Mammary microvascular endothelial cell (primary cell): Measurements from ENCODE around the gene SMTNL2. TPM values are rescaled to one million over a fixed set of nuclear protein-coding genes. Genes with fewer than 3 reads are reported as not detected.

Experiments used
- total RNA-seq: library from RNA; depleted of rRNA; stranded (reverse); fragments of >200 nt; gene quantifications from 2 replicates; pipeline ENCODE4 v1.2.3, GENCODE V29; 2015

Gene SMTNL2
- 0.20 TPM in 1 of 2 replicates, not detected in the other for total RNA-seq

GRCh38 chr17:4584101-4584916 lies at the start of gene SMTNL2:
TSS of gene SMTNL2 (plus strand) at chr17:4584529. CDS start at chr17:4584606, 77 bp downstream.

DNA sequence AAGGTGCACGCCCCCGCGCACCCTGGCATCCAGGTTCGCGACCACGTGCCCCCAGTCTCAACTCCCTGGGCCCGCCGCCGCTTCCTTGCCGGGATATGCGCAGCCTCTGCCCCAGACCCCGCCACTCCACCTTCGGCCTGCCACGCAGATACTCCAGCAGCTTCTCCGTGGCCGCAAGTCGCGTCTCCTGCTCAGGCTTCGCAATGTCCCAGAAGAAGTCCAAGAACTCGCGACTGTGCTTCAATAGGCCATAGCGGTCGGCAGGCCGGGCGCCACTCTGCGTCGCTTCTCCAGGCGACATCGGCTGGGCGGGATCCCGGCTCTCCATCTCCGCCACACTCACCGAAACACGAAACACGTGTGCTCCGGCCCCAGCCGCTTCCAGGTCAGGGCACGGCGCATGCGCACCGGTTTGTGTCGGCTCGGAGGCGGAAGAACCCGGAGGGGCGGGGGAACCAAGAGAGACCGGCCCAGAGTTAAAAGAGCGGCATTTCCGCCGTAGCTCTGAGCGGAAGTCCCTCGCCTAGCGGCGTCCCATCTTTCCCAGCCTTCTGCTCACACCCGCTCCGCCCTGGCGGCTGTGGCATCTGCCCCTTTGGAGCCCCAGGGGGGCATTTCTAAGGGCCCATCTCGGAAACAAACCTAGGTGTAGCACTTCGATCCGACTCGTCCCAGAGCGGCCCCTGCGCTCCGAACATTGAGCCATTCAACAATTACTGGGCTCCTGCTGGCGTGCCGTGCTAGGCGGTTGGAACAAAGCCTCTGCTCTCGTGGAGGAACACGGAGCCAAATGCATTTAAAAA lies 29.1 kb upstream of the SMTNL2 start, which contains the start of gene MYBBP1A:
MYBBP1A (minus strand) TSS at position 388 of the 803 bp plus-strand sequence; CDS start at position 328, 60 bp downstream.

DNA sequence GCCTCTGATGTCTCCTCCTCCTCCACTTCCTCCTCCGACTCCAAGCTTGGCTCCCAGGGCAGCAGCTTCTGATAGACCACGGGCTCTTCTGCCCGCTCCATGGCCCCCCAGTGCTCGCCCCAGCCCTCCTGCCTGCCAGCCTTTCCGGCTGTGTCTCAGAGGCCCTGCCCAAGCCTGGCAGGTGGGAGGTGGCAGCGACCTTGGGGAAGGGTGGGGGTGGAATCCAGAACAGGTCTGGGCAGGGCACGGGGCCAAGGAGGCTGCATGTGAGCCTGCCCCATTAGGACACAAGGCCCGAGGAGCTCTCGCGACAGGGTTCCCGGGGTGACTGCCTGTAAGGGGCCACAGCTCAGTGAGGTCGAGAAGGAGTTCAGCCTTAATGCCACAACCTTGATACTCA lies 23.9 kb upstream of the SMTNL2 start, which contains the start of gene GGT6:
GGT6 (minus strand) TSS at position 157 of the 400 bp plus-strand sequence; CDS start at position 101, 56 bp downstream.

DNA sequence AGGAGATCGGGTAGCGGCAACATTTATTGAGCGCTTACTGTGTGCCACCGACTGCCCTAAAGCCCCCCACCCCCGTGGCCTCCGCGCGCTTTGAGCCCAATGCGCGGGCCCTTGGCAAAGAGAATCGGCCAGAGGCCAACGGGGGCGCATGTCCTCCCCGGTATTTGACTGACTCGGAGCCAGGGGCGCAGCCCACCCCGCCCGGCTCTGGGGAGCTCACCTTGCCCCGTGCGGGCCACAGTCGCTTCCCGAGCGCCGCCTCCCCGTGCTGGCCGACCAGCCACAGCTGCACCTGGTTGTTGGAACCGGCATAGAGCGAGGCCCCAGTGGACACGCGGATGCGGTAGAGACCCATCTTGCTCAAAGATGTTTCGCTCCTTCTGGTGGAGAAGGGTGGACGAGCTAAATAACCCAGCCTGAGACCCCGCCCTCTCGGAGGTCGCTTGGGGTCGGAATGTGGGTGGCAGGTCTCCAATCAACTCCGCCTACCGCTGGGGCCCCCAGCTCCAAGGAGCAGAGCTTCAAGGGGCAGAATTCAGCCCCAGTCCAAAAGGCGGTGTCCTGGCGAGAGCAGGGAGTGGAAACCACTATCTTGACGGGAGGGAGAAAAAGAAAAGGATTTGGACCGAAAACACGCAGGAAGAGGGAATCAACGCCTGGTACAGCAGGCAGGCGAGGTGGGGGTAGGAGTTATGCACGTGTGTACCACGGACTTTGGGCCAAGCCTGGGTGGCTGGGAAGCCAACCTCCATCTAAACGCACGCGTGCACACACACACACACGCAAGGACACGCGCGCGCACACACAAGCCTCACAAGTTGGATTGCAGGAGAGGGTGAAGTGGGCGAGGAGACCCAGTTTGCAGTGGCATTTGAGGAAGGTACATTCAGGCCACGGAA lies 57.2 kb downstream of the SMTNL2 start, which contains the start of gene ALOX15:
ALOX15 (minus strand) TSS at position 382 of the 899 bp plus-strand sequence; CDS start at position 355, 27 bp downstream.

Other genes with a start within 250 kb of the SMTNL2 start
- 48.5 and 51.8 TPM in 2 replicates for gene UBE2G1, start 217.9 kb upstream of the SMTNL2 start, total RNA-seq
- 0.93 and 0.98 TPM in 2 replicates for gene SPNS3, start 150.6 kb upstream of the SMTNL2 start, total RNA-seq
- gene SPNS2, start 85.6 kb upstream of the SMTNL2 start, total RNA-seq: 69.0 and 75.5 TPM in 2 replicates
- 85.0 and 85.7 TPM in 2 replicates for gene MYBBP1A, start 29.1 kb upstream of the SMTNL2 start, total RNA-seq
- not detected in 2 replicates for gene GGT6, start 24.0 kb upstream of the SMTNL2 start, total RNA-seq
- not detected in 2 replicates for gene ALOX15, start 57.1 kb downstream of the SMTNL2 start, total RNA-seq
- gene PELP1, start 119.6 kb downstream of the SMTNL2 start, total RNA-seq: 38.2 and 40.3 TPM in 2 replicates
- gene ARRB2, start 126.1 kb downstream of the SMTNL2 start, total RNA-seq: 15.3 and 18.1 TPM in 2 replicates
- 27.3 and 31.6 TPM in 2 replicates for gene MED11, start 146.9 kb downstream of the SMTNL2 start, total RNA-seq
- gene ZMYND15, start 155.3 kb downstream of the SMTNL2 start, total RNA-seq: 0.07 and 0.10 TPM in 2 replicates
- gene CXCL16, start 155.4 kb downstream of the SMTNL2 start, total RNA-seq: 10.3 and 11.9 TPM in 2 replicates
- gene TM4SF5, start 187.4 kb downstream of the SMTNL2 start, total RNA-seq: not detected in 2 replicates
- gene VMO1, start 201.8 kb downstream of the SMTNL2 start, total RNA-seq: 0.13 and 0.44 TPM in 2 replicates
- gene GLTPD2, start 204.4 kb downstream of the SMTNL2 start, total RNA-seq: not detected in 2 replicates
- 334 and 357 TPM in 2 replicates for gene PSMB6, start 211.6 kb downstream of the SMTNL2 start, total RNA-seq
- gene PLD2, start 222.6 kb downstream of the SMTNL2 start, total RNA-seq: 18.0 and 18.8 TPM in 2 replicates
- gene MINK1, start 248.8 kb downstream of the SMTNL2 start, total RNA-seq: 30.3 and 30.9 TPM in 2 replicates